NCI-H1417 treated with DMSO at 0.1 percent for 48 hours (cell line): Measurements from ENCODE around the gene OTOP1.
"Not testable (repeated sequence)": the region's sequence is repeated elsewhere in the genome, so short reads cannot be mapped to it uniquely, and the experiment has no call there.

ENCODE experiments used
- DNase-seq: peaks from one replicate; lab custom pipeline; 2025; lab: John Stamatoyannopoulos, UW

OTOP1 gene

GRCh38 chr4:4227510-4228355 lies 1.0 kb upstream of the OTOP1 start:
- DNase-seq, result no peak

GRCh38 chr4:4225915-4226605 lies 669 bp downstream of the OTOP1 start:
- DNase-seq, result no peak

- DNase-seq, result no peak
These were observed 9.6 kb downstream of the OTOP1 start for GRCh38 chr4:4217113-4217512.

- no peak for DNase-seq
These were observed 10.1 kb downstream of the OTOP1 start for GRCh38 chr4:4216648-4217047.

- DNase-seq, result not testable (repeated sequence)
These were observed 13.1 kb downstream of the OTOP1 start for GRCh38 chr4:4213674-4214073.

- no peak for DNase-seq
These were observed 20.5 kb downstream of the OTOP1 start for GRCh38 chr4:4206204-4206603.

- DNase-seq, result no peak
These were observed 22.4 kb downstream of the OTOP1 start for GRCh38 chr4:4204401-4204745.

- no peak for DNase-seq
These were observed 22.9 kb downstream of the OTOP1 start for GRCh38 chr4:4203688-4204400.

GRCh38 chr4:4202510-4202909 lies 24.2 kb downstream of the OTOP1 start:
- no peak for DNase-seq

- DNase-seq, result no peak
These were observed 26.1 kb downstream of the OTOP1 start for GRCh38 chr4:4200624-4201023.

- DNase-seq, result no peak
These were observed 31.4 kb downstream of the OTOP1 start for GRCh38 chr4:4195354-4195753.

- not testable (repeated sequence) for DNase-seq
These were observed 38.2 kb downstream of the OTOP1 start for GRCh38 chr4:4188557-4188956.

GRCh38 chr4:4185528-4185927 lies 41.2 kb downstream of the OTOP1 start:
- no peak for DNase-seq

- no peak for DNase-seq
These were observed 43.7 kb downstream of the OTOP1 start for GRCh38 chr4:4182835-4183568.

GRCh38 chr4:4170596-4171150 lies 56.1 kb downstream of the OTOP1 start:
- DNase-seq, result no peak

GRCh38 chr4:4167981-4168780 lies 58.5 kb downstream of the OTOP1 start:
- not testable (repeated sequence) for DNase-seq

- not testable (repeated sequence) for DNase-seq
These were observed 59.7 kb downstream of the OTOP1 start for GRCh38 chr4:4166986-4167385.

GRCh38 chr4:4165701-4166392 lies 60.9 kb downstream of the OTOP1 start:
- DNase-seq, result not testable (repeated sequence)

GRCh38 chr4:4164532-4165173 lies 62.1 kb downstream of the OTOP1 start:
- DNase-seq, result not testable (repeated sequence)

- DNase-seq, result not testable (repeated sequence)
These were observed 64.5 kb downstream of the OTOP1 start for GRCh38 chr4:4162186-4162585.
